CD4-positive, alpha-beta T cell (primary cell): Measurements from ENCODE around the gene PGM3. TPM values are rescaled to one million over a fixed set of nuclear protein-coding genes. Genes with fewer than 3 reads are reported as not detected.

ENCODE experiments used
- ATAC-seq: fragments of 200-7000 bp; cut with Tn5 transposase; one replicate; pipeline ENCODE4 v1.10.0; 2022; ENCODE audit warnings: mild to moderate bottlenecking; ENCODE audit not compliant: poor library complexity
- CTCF ChIA-PET: fragments of 350-600 bp; sonication (Branson Sonifier 250); formaldehyde crosslinking; loops from one replicate; lab custom pipeline; 2021; ENCODE audit warnings: antibody characterized with exemption, inconsistent platforms; lab: Charles Lee
- POLR2A ChIA-PET: fragments of 350-600 bp; sonication (Branson Sonifier 250); formaldehyde crosslinking; loops from one replicate; lab custom pipeline; 2021; ENCODE audit warnings: antibody characterized with exemption, inconsistent platforms; lab: Charles Lee
- DNase-seq, 14 experiments: peaks; one replicate each; pipeline ENCODE4 v3.0.0-alpha.2; 2013 to 2020; ENCODE audit warnings: mixed read lengths in 2 of 14
- H3K27ac ChIP-seq, 2 donors: one replicate each; pipeline versions ENCODE4 v1.5.1 to v1.7.0; 2013; ENCODE audit warnings: low read length in 2 of 2, low read depth in 1 of 2, mild to moderate bottlenecking in 1 of 2
- H3K27me3 ChIP-seq, 2 experiments: 1 replicate in 1 of 2; 2 replicates in 1 of 2; pipeline versions ENCODE4 v1.6.1 to v1.7.0; 2013; ENCODE audit warnings: low read length in 2 of 2, control low read depth in 1 of 2, mild to moderate bottlenecking in 1 of 2, moderate library complexity in 1 of 2; ENCODE audit not compliant: insufficient read depth in 2 of 2, control insufficient read depth in 1 of 2
- H3K36me3 ChIP-seq: one replicate; pipeline ENCODE4 v1.6.1; 2013; ENCODE audit warnings: low read length, control low read depth; ENCODE audit not compliant: insufficient read depth
- H3K4me1 ChIP-seq: one replicate; pipeline ENCODE4 v1.6.1; 2013; ENCODE audit warnings: low read length, control low read depth; ENCODE audit not compliant: insufficient read depth
- H3K4me3 ChIP-seq: one replicate; pipeline ENCODE4 v1.5.1; 2013; ENCODE audit warnings: mild to moderate bottlenecking, low read length, moderate library complexity
- H3K9me3 ChIP-seq, 2 experiments: 1 replicate in 1 of 2; 2 replicates in 1 of 2; pipeline versions ENCODE4 v1.6.1 to v1.7.0; 2013; ENCODE audit warnings: low read length in 2 of 2, mild to moderate bottlenecking in 2 of 2, control low read depth in 1 of 2, moderate library complexity in 1 of 2; ENCODE audit not compliant: control insufficient read depth in 1 of 2, insufficient read depth in 1 of 2
- H3K27ac Mint-ChIP-seq: one replicate; pipeline ENCODE4 v1.8.0; 2020; ENCODE audit warnings: mixed read lengths
- H3K27me3 Mint-ChIP-seq: one replicate; pipeline ENCODE4 v1.8.0; 2021; ENCODE audit warnings: mixed read lengths
- H3K36me3 Mint-ChIP-seq: one replicate; pipeline ENCODE4 v1.8.0; 2021; ENCODE audit warnings: low read depth, mixed read lengths
- H3K4me1 Mint-ChIP-seq: one replicate; pipeline ENCODE4 v1.8.0; 2021; ENCODE audit warnings: low read depth, mixed read lengths
- H3K4me3 Mint-ChIP-seq: one replicate; pipeline ENCODE4 v1.8.0; 2020; ENCODE audit warnings: mild to moderate bottlenecking, mixed read lengths
- H3K9me3 Mint-ChIP-seq: one replicate; pipeline ENCODE4 v1.8.0; 2020; ENCODE audit warnings: mixed read lengths
- intact Hi-C, 2 experiments: fragments of 100-400 bp; cut with DNase I in 1 of 2; cut with micrococcal nuclease in 1 of 2; formaldehyde crosslinking; loops; one replicate each; pipeline versions ENCODE4 v1.15.1 to v1.9.0; 2023 to 2025; cut with DNase I, micrococcal nuclease
- total RNA-seq, 174 experiments: library from RNA in 2 of 174; stranded (reverse) in 2 of 174; gene quantifications; one replicate each; pipeline ENCODE4 v1.2.3 and lab custom pipeline; 2021 to 2026
- TF ChIP-seq, protein P1 (sequence below): fragments of 200-600 bp; IDR thresholded peaks from one replicate; pipeline ENCODE4 v1.8.0; 2022; ENCODE audit warnings: antibody characterized with exemption, mild to moderate bottlenecking

PGM3 gene
- total RNA-seq, 2 experiments from 2014 or later = 22.6 to 25.3 TPM

- Histone ChIP-seq H3K27me3 (no peaks in the 10 kb centered on the region), H3K36me3 (peaks cover 78% of the 10 kb centered on the region), H3K4me1 (no peaks in the 10 kb centered on the region), H3K9me3 (no peaks in the 10 kb centered on the region), H3K27ac (no peak overlapping the region), H3K4me3 (no peak overlapping the region)
- intact Hi-C loops = no loop called here
- DNase-seq = no peak
- no peaks in the 10 kb centered on the region for H3K9me3 Mint-ChIP-seq
- no peak overlapping the region for H3K4me3 Mint-ChIP-seq
- H3K27me3 Mint-ChIP-seq = no peaks in the 10 kb centered on the region
- CTCF ChIA-PET = no interaction called here
- no peak for ATAC-seq
- no peak overlapping the region for H3K27ac Mint-ChIP-seq
- POLR2A ChIA-PET = no interaction called here
- H3K4me1 Mint-ChIP-seq = no peaks in the 10 kb centered on the region
- H3K36me3 Mint-ChIP-seq = peaks cover 92% of the 10 kb centered on the region
- TF ChIP-seq, protein P1, sequence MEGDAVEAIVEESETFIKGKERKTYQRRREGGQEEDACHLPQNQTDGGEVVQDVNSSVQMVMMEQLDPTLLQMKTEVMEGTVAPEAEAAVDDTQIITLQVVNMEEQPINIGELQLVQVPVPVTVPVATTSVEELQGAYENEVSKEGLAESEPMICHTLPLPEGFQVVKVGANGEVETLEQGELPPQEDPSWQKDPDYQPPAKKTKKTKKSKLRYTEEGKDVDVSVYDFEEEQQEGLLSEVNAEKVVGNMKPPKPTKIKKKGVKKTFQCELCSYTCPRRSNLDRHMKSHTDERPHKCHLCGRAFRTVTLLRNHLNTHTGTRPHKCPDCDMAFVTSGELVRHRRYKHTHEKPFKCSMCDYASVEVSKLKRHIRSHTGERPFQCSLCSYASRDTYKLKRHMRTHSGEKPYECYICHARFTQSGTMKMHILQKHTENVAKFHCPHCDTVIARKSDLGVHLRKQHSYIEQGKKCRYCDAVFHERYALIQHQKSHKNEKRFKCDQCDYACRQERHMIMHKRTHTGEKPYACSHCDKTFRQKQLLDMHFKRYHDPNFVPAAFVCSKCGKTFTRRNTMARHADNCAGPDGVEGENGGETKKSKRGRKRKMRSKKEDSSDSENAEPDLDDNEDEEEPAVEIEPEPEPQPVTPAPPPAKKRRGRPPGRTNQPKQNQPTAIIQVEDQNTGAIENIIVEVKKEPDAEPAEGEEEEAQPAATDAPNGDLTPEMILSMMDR = no peak
Observed at GRCh38 chr6:83126807-83127206, 66.3 kb downstream of the PGM3 start.

DNA sequence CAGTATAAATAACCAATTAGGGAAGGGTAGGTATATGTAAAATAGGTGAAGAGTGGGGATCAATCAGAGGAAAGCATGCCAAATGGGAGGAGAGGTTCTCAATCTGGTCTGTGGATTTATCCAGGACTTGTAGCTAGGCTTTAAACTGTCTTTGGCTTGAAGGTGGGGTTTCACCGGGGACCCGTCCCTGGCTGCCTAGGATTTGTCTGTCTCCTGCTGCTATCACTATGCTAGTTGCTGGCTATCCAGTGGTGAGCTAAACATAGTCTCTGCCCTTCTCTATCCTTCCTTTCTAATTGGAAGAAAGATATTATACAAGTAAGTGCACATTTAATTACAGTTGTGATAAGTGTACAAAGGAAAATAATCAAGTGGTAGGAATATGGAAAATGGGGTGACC, 66.8 kb downstream of the PGM3 start:
- no peaks in the 10 kb centered on the region for H3K4me1 Mint-ChIP-seq
- no peak for ATAC-seq
- no peak overlapping the region for H3K27ac ChIP-seq
- H3K9me3 Mint-ChIP-seq = no peaks in the 10 kb centered on the region
- TF ChIP-seq, protein P1 = no peak
- H3K4me3 ChIP-seq = no peak overlapping the region
- ChIA-PET CTCF (no interaction called here), POLR2A (no interaction called here)
- no peaks in the 10 kb centered on the region for H3K4me1 ChIP-seq
- H3K27me3 ChIP-seq = no peaks in the 10 kb centered on the region
- H3K36me3 ChIP-seq = peaks cover 78% of the 10 kb centered on the region
- H3K36me3 Mint-ChIP-seq = peaks cover 87% of the 10 kb centered on the region
- no peak for DNase-seq
- H3K4me3 Mint-ChIP-seq = no peak overlapping the region
- H3K27me3 Mint-ChIP-seq = no peaks in the 10 kb centered on the region
- intact Hi-C loops = no loop called here
- H3K9me3 ChIP-seq = no peaks in the 10 kb centered on the region
- H3K27ac Mint-ChIP-seq = no peak overlapping the region

- H3K4me1 ChIP-seq = no peaks in the 10 kb centered on the region
- no peaks in the 10 kb centered on the region for H3K27me3 ChIP-seq
- intact Hi-C loops = no loop called here
- H3K4me3 ChIP-seq = no peak overlapping the region
- DNase-seq = no peak
- H3K27ac Mint-ChIP-seq = no peak overlapping the region
- H3K4me1 Mint-ChIP-seq = no peaks in the 10 kb centered on the region
- no peaks in the 10 kb centered on the region for H3K27me3 Mint-ChIP-seq
- H3K9me3 Mint-ChIP-seq = no peaks in the 10 kb centered on the region
- H3K9me3 ChIP-seq = no peaks in the 10 kb centered on the region
- no peak for ATAC-seq
- no peak overlapping the region for H3K4me3 Mint-ChIP-seq
- TF ChIP-seq, protein P1 = no peak
- H3K36me3 Mint-ChIP-seq = peaks cover 85% of the 10 kb centered on the region
- H3K27ac ChIP-seq = no peak overlapping the region
- peaks cover 76% of the 10 kb centered on the region for H3K36me3 ChIP-seq
- ChIA-PET POLR2A (no interaction called here), CTCF (no interaction called here)
Observed at GRCh38 chr6:83125425-83125824, 67.6 kb downstream of the PGM3 start.
